Central memory CD4-positive, alpha-beta T cell (primary cell): ENCODE measurements around the gene TIGD6.

Experiments used
- DNase-seq: peaks from one replicate; pipeline ENCODE4 v3.0.0; 2022

TIGD6 gene

GRCh38 chr5:150015415-150015814 lies 15.0 kb upstream of the TIGD6 start:
- DNase-seq = no peak

- no peak for DNase-seq
Measured at GRCh38 chr5:150014456-150014855, 14.0 kb upstream of the TIGD6 start.

GRCh38 chr5:150013931-150014330 lies 13.5 kb upstream of the TIGD6 start:
- no peak for DNase-seq

GRCh38 chr5:150009671-150010387 lies 9.4 kb upstream of the TIGD6 start:
- no peak for DNase-seq

- DNase-seq = no peak
Measured at GRCh38 chr5:150007050-150007449, 6.6 kb upstream of the TIGD6 start.

- no peak for DNase-seq
Measured at GRCh38 chr5:150006318-150006717, 5.9 kb upstream of the TIGD6 start.

- peak; percentile 60 for DNase-seq
Measured at GRCh38 chr5:150001660-150002486, 1.4 kb upstream of the TIGD6 start.

GRCh38 chr5:150000990-150001659 lies 671 bp upstream of the TIGD6 start:
- peak; percentile 30 for DNase-seq

- no peak for DNase-seq
Measured at GRCh38 chr5:149999866-150000255, 593 bp downstream of the TIGD6 start.

GRCh38 chr5:149999359-149999758 lies 1.1 kb downstream of the TIGD6 start:
- DNase-seq = no peak

GRCh38 chr5:149998281-149998680 lies 2.2 kb downstream of the TIGD6 start:
- DNase-seq = no peak

- DNase-seq = no peak
Measured at GRCh38 chr5:149996205-149996890, 4.1 kb downstream of the TIGD6 start.

GRCh38 chr5:149995385-149996204 lies 4.9 kb downstream of the TIGD6 start:
- no peak for DNase-seq

GRCh38 chr5:149993471-149993870 lies 7.0 kb downstream of the TIGD6 start:
- no peak for DNase-seq

- DNase-seq = peak; percentile 59
Measured at GRCh38 chr5:149990518-149991376, 9.7 kb downstream of the TIGD6 start.

- no peak for DNase-seq
Measured at GRCh38 chr5:149988126-149988525, 12.3 kb downstream of the TIGD6 start.

GRCh38 chr5:149982505-149982904 lies 17.9 kb downstream of the TIGD6 start:
- no peak for DNase-seq

- DNase-seq = no peak
Measured at GRCh38 chr5:149981206-149981605, 19.2 kb downstream of the TIGD6 start.

- DNase-seq = no peak
Measured at GRCh38 chr5:149979896-149980295, 20.6 kb downstream of the TIGD6 start.

GRCh38 chr5:149975409-149975808 lies 25.0 kb downstream of the TIGD6 start:
- no peak for DNase-seq
